Measurements from ENCODE around the gene KCNQ2. TPM values are rescaled to one million over a fixed set of nuclear protein-coding genes. Genes with fewer than 3 reads are reported as not detected.

Gene KCNQ2
- total RNA-seq, 1 donor from 2014 or later = 354 TPM

DNA sequence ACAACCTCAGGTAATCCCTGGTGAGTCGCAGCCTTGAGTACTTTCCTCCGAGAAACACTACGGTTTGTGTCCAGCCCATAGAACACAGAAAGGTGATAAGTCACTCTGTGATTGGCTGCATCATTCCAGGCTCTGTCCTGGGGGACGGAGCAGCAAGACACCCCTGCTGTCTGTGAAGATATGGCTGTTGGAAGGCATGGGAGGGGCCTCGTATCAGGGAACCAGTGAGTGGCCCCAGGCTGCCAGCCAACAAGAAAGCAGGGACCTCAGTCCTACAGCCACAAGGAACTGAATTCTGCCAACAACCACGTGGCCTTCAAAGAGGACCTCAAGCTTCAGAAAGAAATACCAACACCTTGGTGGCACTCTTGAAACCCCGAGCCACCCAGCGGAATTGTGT is 32.8 kb upstream of the KCNQ2 start:
- H3K9me3 Mint-ChIP-seq (ENCODE audit: unreplicated experiment) = peaks cover 14% of the 10 kb centered on the region
- H3K27me3 Mint-ChIP-seq (ENCODE audit: unreplicated experiment) = peaks cover 6% of the 10 kb centered on the region

DNA sequence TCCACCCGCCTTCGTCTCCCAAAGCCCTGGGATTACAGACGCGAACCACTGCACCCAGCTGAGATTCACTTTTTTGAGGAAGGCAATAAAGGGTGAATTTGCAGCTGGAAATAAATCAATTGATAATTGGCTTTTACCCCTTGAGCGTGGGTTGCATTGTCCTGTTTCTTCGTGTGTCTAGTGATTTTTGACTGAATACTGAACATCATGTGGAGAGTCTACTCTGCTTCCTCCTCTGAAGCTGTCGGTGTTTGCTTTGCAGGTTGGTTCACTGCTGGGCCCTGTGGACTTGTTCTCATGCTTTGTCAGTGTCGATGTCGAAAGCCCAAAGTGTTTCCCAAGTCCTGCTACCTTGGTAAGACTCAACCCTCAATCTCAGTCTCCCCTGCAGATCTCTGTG is 32.2 kb upstream of the KCNQ2 start:
- Mint-ChIP-seq H3K4me3 (ENCODE audit: unreplicated experiment) (no peak overlapping the region), H3K27me3 (ENCODE audit: unreplicated experiment) (peaks cover 6% of the 10 kb centered on the region), H3K36me3 (ENCODE audit: unreplicated experiment) (peaks cover 19% of the 10 kb centered on the region), H3K4me1 (ENCODE audit: low read depth, unreplicated experiment) (peaks cover 2% of the 10 kb centered on the region), H3K9me3 (ENCODE audit: unreplicated experiment) (peaks cover 14% of the 10 kb centered on the region), H3K27ac (ENCODE audit: unreplicated experiment) (no peak overlapping the region)
- DNase-seq = no peak
- TF ChIP-seq, protein P1, sequence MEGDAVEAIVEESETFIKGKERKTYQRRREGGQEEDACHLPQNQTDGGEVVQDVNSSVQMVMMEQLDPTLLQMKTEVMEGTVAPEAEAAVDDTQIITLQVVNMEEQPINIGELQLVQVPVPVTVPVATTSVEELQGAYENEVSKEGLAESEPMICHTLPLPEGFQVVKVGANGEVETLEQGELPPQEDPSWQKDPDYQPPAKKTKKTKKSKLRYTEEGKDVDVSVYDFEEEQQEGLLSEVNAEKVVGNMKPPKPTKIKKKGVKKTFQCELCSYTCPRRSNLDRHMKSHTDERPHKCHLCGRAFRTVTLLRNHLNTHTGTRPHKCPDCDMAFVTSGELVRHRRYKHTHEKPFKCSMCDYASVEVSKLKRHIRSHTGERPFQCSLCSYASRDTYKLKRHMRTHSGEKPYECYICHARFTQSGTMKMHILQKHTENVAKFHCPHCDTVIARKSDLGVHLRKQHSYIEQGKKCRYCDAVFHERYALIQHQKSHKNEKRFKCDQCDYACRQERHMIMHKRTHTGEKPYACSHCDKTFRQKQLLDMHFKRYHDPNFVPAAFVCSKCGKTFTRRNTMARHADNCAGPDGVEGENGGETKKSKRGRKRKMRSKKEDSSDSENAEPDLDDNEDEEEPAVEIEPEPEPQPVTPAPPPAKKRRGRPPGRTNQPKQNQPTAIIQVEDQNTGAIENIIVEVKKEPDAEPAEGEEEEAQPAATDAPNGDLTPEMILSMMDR (IDR thresholded peaks at IDR 0.05; ENCODE audit: partially characterized antibody, unreplicated experiment) = no peak

More for the DNA sequence above, 32.8 kb upstream of the KCNQ2 start:
- DNase-seq = no peak
- Mint-ChIP-seq H3K4me3 (ENCODE audit: unreplicated experiment) (no peak overlapping the region), H3K36me3 (ENCODE audit: unreplicated experiment) (peaks cover 21% of the 10 kb centered on the region), H3K4me1 (ENCODE audit: low read depth, unreplicated experiment) (peaks cover 2% of the 10 kb centered on the region), H3K27ac (ENCODE audit: unreplicated experiment) (no peak overlapping the region)
- TF ChIP-seq, protein P1 (IDR thresholded peaks at IDR 0.05; ENCODE audit: partially characterized antibody, unreplicated experiment) = no peak

DNA sequence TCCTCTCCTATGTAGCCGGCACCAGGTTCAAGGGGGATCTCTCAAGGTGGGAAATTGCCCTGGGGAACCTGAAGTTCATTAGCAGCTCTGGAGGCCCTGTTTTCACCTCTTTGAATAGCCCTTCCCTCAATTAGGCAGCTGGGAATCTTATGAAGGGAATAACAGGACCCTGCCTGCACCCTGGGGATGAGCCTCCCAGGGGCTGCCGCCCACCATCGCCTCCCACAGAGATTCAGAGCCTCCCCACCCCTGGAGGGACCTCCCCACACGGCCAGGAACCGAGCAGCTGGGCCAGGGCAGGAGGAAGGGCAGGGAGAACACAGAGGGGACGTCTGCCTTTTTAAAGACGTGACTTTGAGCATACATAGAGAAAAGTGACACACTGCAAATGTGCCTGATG is 31.1 kb upstream of the KCNQ2 start:
- H3K9me3 Mint-ChIP-seq (ENCODE audit: unreplicated experiment) = peaks cover 13% of the 10 kb centered on the region
- TF ChIP-seq, protein P1 (IDR thresholded peaks at IDR 0.05; ENCODE audit: partially characterized antibody, unreplicated experiment) = no peak
- peaks cover 2% of the 10 kb centered on the region for H3K4me1 Mint-ChIP-seq (ENCODE audit: low read depth, unreplicated experiment)

DNA sequence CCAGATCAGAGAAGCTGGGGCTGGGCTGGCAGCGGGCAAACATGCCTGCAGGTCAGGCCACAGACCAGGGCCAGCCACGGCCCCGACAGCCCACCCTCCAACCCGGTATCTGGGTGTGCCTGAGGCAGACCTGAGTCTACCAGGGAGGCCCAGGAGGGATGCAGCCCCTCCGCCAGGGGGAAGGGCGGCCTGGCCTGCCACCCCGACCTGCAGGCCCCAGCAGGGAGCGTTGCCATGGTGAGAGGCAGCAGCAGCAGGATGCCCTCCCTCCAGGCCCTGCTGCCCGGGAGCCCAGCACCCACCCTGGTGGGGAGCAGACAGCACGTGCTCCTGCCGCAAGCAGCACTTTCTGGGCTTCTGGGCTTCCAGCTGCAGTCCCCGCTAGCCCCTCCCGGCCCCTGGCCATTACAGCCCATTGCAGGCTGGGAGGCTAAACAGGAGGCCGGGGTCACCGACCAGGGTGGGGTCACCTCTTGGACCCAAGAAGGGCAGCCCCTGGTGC is 30.3 kb upstream of the KCNQ2 start:
- H3K36me3 Mint-ChIP-seq (ENCODE audit: unreplicated experiment) = peaks cover 10% of the 10 kb centered on the region
- peaks cover 2% of the 10 kb centered on the region for H3K4me1 Mint-ChIP-seq (ENCODE audit: low read depth, unreplicated experiment)
- H3K9me3 Mint-ChIP-seq (ENCODE audit: unreplicated experiment) = peaks cover 8% of the 10 kb centered on the region
- no peak overlapping the region for H3K27ac Mint-ChIP-seq (ENCODE audit: unreplicated experiment)
- DNase-seq = no peak
- H3K27me3 Mint-ChIP-seq (ENCODE audit: unreplicated experiment) = peaks cover 6% of the 10 kb centered on the region
- H3K4me3 Mint-ChIP-seq (ENCODE audit: unreplicated experiment) = no peak overlapping the region
- TF ChIP-seq, protein P1 (IDR thresholded peaks at IDR 0.05; ENCODE audit: partially characterized antibody, unreplicated experiment) = no peak

More for the DNA sequence above, 31.1 kb upstream of the KCNQ2 start:
- no peak overlapping the region for H3K27ac Mint-ChIP-seq (ENCODE audit: unreplicated experiment)
- H3K4me3 Mint-ChIP-seq (ENCODE audit: unreplicated experiment) = no peak overlapping the region
- DNase-seq = no peak
- H3K27me3 Mint-ChIP-seq (ENCODE audit: unreplicated experiment) = peaks cover 6% of the 10 kb centered on the region
- H3K36me3 Mint-ChIP-seq (ENCODE audit: unreplicated experiment) = peaks cover 17% of the 10 kb centered on the region

DNA sequence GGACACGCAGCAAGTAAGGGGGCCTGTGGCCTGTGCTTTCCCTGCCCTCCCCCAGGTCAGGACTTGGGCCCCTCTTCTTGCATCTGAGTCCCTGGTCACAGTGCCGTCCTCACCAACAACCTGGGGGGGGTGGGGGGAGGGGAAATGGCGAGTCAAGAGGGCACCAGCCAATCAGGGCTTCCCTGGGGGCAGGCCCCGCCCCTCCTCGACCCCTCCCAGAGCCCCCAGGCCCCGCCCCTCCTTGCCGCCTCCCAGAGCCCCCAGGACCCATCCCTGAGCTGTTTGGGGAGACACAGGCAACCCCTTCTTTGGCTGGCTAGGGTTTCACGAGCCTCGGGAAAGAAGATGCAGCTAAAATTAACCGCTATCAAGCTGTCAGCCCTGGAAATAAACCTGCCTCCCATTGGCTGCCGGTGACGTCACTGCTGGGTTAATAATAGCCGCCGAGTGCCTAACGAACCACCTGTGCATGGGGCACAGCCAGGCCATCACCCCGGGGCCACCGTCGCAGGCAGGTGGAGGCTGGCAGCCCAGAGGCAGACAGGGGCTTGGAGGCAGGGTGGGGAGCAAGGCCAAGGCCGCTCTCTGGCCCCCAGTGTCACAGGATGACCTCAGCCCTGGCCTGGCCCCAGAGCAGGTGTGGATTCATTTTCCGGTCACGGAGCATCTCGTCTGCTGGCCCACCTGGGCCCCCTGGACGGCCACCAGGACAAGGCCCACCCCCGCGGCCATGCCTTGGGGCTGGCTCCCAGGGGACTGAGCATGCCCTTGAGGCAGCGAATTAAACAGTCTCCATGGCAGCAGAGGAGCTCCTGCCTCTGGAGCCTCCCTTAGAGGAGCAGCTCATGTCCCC is 29.6 kb upstream of the KCNQ2 start:
- H3K27me3 Mint-ChIP-seq (ENCODE audit: unreplicated experiment) = peaks cover 6% of the 10 kb centered on the region
- peak; percentile 75 for DNase-seq
- H3K4me1 Mint-ChIP-seq (ENCODE audit: low read depth, unreplicated experiment) = peaks cover 2% of the 10 kb centered on the region
- no peak overlapping the region for H3K4me3 Mint-ChIP-seq (ENCODE audit: unreplicated experiment)
- peaks cover 8% of the 10 kb centered on the region for H3K9me3 Mint-ChIP-seq (ENCODE audit: unreplicated experiment)
- peaks cover 9% of the 10 kb centered on the region for H3K36me3 Mint-ChIP-seq (ENCODE audit: unreplicated experiment)
- no peak overlapping the region for H3K27ac Mint-ChIP-seq (ENCODE audit: unreplicated experiment)
- TF ChIP-seq, protein P1 (IDR thresholded peaks at IDR 0.05; ENCODE audit: partially characterized antibody, unreplicated experiment) = no peak
